Measurements from ENCODE around the gene NOTO.
"Not testable (repeated sequence)": the region's sequence is repeated elsewhere in the genome, so short reads cannot be mapped to it uniquely, and the experiment has no call there.

NOTO gene, protein sequence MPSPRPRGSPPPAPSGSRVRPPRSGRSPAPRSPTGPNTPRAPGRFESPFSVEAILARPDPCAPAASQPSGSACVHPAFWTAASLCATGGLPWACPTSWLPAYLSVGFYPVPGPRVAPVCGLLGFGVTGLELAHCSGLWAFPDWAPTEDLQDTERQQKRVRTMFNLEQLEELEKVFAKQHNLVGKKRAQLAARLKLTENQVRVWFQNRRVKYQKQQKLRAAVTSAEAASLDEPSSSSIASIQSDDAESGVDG

GRCh38 chr2:73202156-73203054 lies at the start of gene NOTO:
Gene NOTO, plus strand, starts transcription at chr2:73202574. Its CDS starts 93 bp downstream, at chr2:73202667.
- DNase-seq = no peak

- peak; percentile 49 for DNase-seq
Observed at GRCh38 chr2:73156539-73157124, 45.7 kb upstream of the NOTO start.

- DNase-seq = no peak
Observed at GRCh38 chr2:73162856-73163391, 39.5 kb upstream of the NOTO start.

DNA sequence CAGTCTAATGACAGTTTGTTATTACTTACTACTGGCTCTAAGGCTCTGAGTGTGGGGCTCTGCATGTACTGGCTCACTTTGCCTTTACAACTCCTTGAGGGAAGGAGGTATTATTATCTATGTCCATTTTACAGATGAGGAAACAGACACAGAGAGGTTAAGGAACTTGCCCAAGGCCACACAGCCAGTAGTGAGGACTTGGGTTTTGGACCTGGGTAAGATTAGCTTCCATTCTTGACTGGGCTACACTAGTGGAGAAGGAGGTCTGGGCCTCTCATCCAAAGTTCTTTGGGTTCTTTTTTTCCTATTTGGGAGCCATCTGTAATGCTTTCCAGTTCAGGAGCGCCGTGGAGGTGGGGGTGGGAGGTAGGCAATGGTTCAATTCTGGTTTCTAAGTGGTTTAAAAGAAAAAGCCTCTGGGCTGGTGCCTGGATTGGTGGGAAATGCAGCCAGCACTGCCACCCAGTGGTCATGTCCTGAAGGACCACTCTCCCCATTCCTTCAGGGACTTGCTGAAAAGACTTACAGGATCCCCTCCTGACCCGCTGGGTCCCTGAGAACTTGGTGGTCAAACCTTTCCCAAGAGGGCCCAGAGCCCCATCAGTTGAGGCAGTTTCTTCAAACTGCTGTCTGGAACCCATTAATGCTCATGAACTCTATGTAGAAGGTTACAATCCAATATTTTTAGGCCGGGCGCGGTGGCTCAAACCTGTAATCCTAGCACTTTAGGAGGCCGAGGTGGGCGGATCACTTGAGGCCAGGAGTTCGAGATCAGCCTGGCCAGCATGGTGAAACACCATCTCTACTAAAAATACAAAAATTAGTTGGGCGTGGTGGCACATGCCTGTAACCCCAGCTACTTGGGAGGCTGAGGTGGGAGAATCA lies 38.6 kb upstream of the NOTO start:
- peak; percentile 76 for DNase-seq

DNA sequence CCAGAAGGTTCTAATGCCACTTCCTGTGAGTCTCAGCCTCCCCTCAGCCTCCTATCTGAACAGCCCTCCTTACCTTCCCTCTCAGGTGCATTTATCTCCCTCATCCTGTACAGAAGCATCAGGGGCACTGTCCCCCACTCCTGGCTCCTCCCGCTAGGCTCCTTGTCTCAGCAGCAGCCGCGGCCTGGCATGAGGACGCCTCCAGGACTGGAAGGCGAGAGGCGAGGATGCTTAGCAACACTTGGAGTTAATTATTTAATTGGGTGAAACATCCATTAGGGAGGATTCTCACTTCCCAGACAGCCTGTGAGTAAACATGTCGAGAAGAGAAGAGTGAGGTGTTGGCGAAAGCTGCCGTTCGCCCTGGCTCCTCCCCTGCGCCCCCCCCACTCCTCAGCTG lies 36.4 kb upstream of the NOTO start:
- DNase-seq = not testable (repeated sequence)

DNA sequence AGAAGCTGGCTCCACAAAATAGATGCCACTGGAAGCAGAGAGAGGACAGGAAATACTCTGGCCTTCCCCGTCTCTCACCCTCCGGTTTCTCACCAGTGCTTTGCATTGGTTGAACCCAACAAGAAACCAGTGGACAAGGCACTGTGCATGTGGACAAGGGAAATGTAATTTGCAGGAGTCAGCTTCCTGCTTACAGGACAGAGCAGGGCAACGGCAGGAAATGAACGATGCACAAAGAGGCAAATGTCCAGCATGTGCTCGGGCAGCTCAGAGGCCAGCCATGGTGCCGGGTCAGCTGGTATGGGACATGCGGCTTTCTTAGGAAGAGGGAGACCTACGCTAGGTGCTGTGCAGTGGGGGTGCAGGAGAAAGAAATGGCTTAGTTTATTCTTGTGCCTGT lies 35.6 kb upstream of the NOTO start:
- DNase-seq = not testable (repeated sequence)

- DNase-seq = not testable (repeated sequence)
Observed at GRCh38 chr2:73168348-73168747, 34.0 kb upstream of the NOTO start.

DNA sequence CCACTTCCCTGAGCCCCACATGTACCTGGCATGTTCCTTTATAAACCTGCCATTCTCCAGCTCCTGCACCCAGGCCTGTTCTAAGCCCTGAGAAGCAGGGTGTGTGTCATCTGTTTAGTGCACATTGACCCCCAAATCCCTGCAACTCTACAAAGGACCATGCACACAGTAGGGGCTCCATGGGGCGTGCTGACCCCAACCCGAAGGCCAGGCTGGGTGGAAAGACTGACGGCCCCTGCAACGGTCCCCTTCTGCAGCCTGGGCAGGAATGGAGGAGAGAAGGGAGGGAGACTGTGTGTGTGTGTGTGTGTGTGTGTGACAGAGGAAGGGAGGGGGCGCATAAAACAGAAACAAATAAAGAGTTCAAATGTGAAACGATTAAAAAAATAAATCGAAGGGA lies 32.0 kb upstream of the NOTO start:
- not testable (repeated sequence) for DNase-seq

GRCh38 chr2:73172963-73173362 lies 29.4 kb upstream of the NOTO start:
- DNase-seq = no peak

DNA sequence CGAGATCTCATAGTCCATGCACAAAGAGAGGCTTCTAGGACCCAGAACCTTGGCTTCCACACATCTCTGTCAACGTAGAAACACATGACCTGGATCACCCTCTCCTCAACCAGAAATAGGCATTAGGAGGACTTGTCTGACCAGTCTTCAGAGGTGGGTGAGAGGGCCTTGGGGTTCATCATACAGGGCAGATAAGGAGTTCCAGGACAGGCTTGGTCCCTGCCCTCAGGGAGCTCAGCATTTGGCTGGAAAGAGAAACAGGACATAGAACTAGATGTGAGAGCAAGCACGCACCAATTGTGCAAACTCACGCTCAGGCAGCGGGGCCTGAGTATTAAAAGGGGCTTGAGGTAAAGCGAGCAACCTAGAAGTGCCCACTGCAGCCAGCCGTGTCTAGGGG lies 28.6 kb upstream of the NOTO start:
- no peak for DNase-seq

DNA sequence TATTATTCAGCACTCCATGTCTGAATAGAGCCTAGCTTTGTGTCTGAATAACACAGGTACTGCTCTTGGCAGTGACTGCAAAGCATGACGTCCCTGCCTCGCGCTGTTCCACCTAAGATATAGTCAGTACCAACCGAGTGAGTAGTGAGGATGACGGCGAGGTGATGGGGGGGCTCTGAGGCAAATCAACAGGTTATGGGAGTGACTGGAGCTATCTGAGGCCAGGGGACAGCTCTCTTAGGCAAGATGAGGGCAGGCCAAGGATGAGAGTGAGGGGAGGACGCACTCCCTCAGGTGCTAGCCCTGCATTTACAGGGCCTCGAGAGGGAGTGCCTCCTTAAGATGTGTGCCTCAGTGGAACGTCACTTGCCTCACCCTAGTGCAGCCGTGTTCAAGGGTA lies 28.1 kb upstream of the NOTO start:
- DNase-seq = no peak

DNA sequence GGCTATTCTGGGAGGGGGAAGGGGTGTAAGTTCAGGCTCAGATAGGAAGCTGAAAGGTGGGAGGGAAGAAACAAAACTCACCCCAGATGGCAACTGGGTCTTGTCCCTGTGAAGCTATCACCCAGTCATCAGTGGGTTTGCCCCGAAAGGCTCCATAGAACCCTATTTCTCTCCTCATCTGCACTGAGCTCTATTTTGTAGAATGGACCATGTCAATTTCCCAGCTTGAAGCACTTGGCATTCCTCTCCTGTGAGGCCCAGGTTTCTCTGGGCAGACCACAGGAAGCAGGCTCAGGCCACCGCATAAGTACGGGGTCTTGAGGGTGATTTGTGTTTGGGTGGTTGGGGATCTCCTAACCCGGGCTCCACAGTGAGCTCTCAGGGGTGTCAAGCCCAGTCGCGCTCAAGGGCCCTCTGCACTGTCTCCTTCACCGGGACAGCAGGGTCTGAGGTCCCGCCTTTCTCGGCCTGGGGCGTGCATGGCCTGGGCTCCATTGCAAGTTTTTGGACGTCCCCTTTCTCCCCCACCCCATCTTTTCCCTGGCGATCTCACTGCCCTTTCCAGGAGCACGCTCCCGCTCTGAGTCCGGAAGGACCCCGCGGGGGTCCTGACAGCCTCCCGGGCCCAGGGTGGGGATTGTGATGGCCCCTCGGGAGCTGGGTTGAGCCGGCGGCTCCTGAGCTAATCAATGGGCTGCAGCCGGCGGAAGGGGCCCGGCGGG lies 27.3 kb upstream of the NOTO start:
- DNase-seq = no peak

DNA sequence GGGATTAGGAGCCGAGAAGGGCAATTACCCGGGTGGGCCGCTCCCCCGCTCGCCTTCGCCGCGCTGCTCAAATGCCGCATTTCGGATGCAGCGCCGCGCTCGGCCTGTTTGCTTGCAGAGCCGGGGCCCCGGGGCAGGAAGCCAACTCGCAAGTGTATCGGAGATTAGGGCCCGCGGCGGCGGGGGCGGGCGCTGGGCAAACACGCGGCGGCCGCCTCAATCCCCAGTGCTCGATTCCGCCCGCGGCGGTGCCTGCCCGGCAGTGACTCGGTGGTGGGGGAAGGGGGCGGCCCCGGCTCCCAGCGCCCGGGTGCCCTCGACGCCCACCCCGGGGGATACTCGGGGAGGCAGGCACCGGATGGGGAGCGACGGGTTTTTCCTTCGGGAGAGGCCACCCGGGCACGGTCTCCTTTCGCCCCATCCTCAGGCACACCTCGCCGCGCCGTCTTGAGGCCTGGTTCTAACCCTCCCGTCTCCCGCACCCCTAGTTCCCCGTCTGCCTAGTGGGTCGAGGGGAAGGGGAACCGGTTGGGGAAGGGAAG lies 26.6 kb upstream of the NOTO start:
- DNase-seq = peak; percentile 59

- DNase-seq = peak; percentile 47
Observed at GRCh38 chr2:73176205-73176880, 26.0 kb upstream of the NOTO start.

GRCh38 chr2:73176881-73177644 lies 25.3 kb upstream of the NOTO start:
- peak; percentile 91 for DNase-seq

DNA sequence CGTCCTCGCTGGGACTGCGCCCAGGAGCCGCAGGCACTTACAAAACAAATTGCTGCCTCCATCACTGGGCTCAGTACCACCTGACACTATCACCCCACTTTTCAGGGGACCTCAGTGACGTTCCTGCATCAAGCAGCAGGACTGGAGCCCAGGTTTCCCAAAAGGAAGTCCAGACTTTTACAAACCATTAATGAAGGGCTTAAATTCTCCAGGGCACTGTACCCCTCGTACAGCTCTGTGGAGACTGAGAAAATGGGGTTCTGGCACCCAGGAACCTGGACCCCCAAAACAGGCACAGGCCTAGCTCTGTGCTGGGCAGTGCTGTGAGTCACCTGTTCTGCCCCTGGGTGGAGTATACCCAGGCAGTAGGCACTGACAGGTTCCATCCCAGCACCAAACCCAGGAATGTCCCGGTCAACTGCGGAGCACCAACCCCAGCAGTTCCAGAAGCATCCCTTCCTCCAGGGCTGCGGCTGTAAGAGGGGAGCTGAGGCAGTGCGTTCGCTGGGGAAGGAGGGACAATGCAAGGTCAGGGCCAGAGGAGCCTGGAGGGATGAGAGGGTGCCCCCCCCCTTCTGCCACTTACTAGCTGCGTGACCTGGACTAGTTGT lies 24.6 kb upstream of the NOTO start:
- DNase-seq = no peak

GRCh38 chr2:73185965-73186364 lies 16.4 kb upstream of the NOTO start:
- no peak for DNase-seq

- DNase-seq = no peak
Observed at GRCh38 chr2:73187549-73187948, 14.8 kb upstream of the NOTO start.

DNA sequence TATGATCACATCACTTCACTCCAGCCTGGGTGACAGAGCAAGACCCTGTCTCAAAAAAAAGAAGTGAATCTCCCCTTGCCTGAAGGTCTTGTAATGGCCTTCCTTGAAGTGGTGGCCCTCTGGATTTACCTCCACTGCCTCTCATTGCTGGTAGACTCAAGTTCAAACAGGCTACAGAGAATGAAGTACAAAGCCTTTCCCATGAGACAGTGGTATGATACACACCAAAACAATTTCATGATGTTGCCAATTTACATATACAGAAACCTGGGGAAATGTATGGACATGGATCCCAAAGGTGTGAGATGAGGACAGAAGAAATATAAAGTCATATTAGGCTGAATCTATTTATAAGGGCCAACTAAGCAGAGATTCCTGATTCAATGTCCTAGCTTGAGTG lies 4.8 kb upstream of the NOTO start:
- DNase-seq = no peak

DNA sequence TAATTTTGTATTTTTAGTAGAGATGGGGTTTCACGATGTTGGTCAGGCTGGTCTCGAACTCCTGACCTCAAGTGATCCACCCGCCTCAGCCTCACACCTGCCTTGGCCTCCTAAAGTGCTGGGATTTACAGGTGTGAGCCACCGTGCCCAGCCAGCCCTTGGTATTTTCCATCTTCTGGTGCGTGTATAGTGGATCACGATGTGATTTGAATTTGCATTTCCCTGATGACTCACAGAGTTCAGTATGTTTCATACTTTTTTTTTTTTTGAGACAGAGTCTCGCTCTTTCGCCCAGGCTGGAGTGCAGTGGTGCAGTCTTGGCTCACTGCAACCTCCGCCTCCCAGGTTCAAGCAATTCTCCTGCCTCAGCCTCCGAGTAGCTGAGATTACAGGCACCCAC lies 2.1 kb upstream of the NOTO start:
- DNase-seq = not testable (repeated sequence)
